Measurements from ENCODE around the gene OGFR. TPM values are rescaled to one million over a fixed set of nuclear protein-coding genes. Genes with fewer than 3 reads are reported as not detected.

The OGFR gene
- total RNA-seq, 4 donors from 2014 or later = 73.3 to 88.3 (median 76.3) TPM

GRCh38 chr20:62792182-62792939 lies 12.3 kb upstream of the OGFR start:
- no peak overlapping the region for H3K4me3 ChIP-seq

GRCh38 chr20:62792940-62793756 lies 11.5 kb upstream of the OGFR start:
- Histone ChIP-seq H3K4me3 (peak overlapping the region in 3 of 4 donors; percentile 54 to 61 (median 55)), H3K27ac (peak overlapping the region; percentile 89 to 96 (median 94)), H3K9me3 (no peaks in the 10 kb centered on the region), H3K4me1 (peaks cover 6 to 21% (median 14%) of the 10 kb centered on the region in 4 donors), H3K27me3 (no peaks in the 10 kb centered on the region), H3K36me3 (no peaks in the 10 kb centered on the region)
- TF ChIP-seq POLR2A (IDR thresholded peaks at IDR 0.05) (no peak), CTCF (IDR thresholded peaks at IDR 0.05) (no peak)
- peak in 1 of 3 donors; percentile 36 for DNase-seq

More at GRCh38 chr20:62792182-62792939, 12.3 kb upstream of the OGFR start:
- no peaks in the 10 kb centered on the region for H3K27me3 ChIP-seq
- H3K27ac ChIP-seq = peak overlapping the region in 2 of 4 donors; percentile 96
- no peaks in the 10 kb centered on the region for H3K9me3 ChIP-seq
- TF ChIP-seq POLR2A (IDR thresholded peaks at IDR 0.05) = no peak
- TF ChIP-seq CTCF (IDR thresholded peaks at IDR 0.05) = no peak
- no peak for DNase-seq
- H3K4me1 ChIP-seq = peaks cover 6 to 14% (median 12%) of the 10 kb centered on the region in 4 donors
- no peaks in the 10 kb centered on the region for H3K36me3 ChIP-seq

- no peaks in the 10 kb centered on the region for H3K27me3 ChIP-seq
- H3K4me1 ChIP-seq = peaks cover 6 to 25% (median 14%) of the 10 kb centered on the region in 4 donors
- H3K27ac ChIP-seq = peak overlapping the region; percentile 89 to 96 (median 94)
- H3K9me3 ChIP-seq = no peaks in the 10 kb centered on the region
- H3K36me3 ChIP-seq = peaks cover 0 to 2% (median 0%) of the 10 kb centered on the region in 3 donors
- no peak for DNase-seq
- TF ChIP-seq CTCF (IDR thresholded peaks at IDR 0.05) (no peak), POLR2A (IDR thresholded peaks at IDR 0.05) (no peak)
- H3K4me3 ChIP-seq = peak overlapping the region; percentile 28 to 61 (median 54)
Measured at GRCh38 chr20:62793757-62794006, 11.0 kb upstream of the OGFR start.

- Histone ChIP-seq H3K36me3 (peaks cover 0 to 7% (median 0%) of the 10 kb centered on the region in 3 donors), H3K9me3 (no peaks in the 10 kb centered on the region), H3K4me1 (peaks cover 6 to 30% (median 14%) of the 10 kb centered on the region in 4 donors), H3K4me3 (peak overlapping the region; percentile 54 to 98 (median 71)), H3K27ac (peak overlapping the region; percentile 89 to 98 (median 94)), H3K27me3 (no peaks in the 10 kb centered on the region)
- TF ChIP-seq CTCF (IDR thresholded peaks at IDR 0.05) (peak in 1 of 6 experiments; percentile 7), POLR2A (IDR thresholded peaks at IDR 0.05) (peak; percentile 58 to 77)
- peak; percentile 97 to 99 (median 98) for DNase-seq
Measured at GRCh38 chr20:62794007-62794724, 10.5 kb upstream of the OGFR start.

- Histone ChIP-seq H3K4me1 (peaks cover 6 to 30% (median 16%) of the 10 kb centered on the region in 4 donors), H3K27me3 (no peaks in the 10 kb centered on the region), H3K36me3 (peaks cover 0 to 16% (median 0%) of the 10 kb centered on the region in 3 donors), H3K9me3 (no peaks in the 10 kb centered on the region), H3K4me3 (peak overlapping the region; percentile 54 to 98 (median 71)), H3K27ac (peak overlapping the region; percentile 85 to 98 (median 94))
- peak; percentile 55 to 80 (median 77) for DNase-seq
- TF ChIP-seq CTCF (IDR thresholded peaks at IDR 0.05) (no peak), POLR2A (IDR thresholded peaks at IDR 0.05) (no peak)
Measured at GRCh38 chr20:62795023-62795761, 9.4 kb upstream of the OGFR start.

Measured in Peyer's patch (tissue), 4 donors.